Testis (tissue), 5 donors: ENCODE data around the gene IL6ST. TPM values are rescaled to one million over a fixed set of nuclear protein-coding genes. Genes with fewer than 3 reads are reported as not detected.
"Not testable (repeated sequence)": the region's sequence is repeated elsewhere in the genome, so short reads cannot be mapped to it uniquely, and the experiment has no call there.

Experiments
- DNase-seq: peaks from one replicate; pipeline ENCODE4 v3.0.0-alpha.2; 2019
- H3K27ac ChIP-seq, 2 donors: fragments of 200-600 bp; sonication (generic); one replicate each; pipeline ENCODE4 v1.5.1; 2019
- H3K27me3 ChIP-seq: fragments of 200-600 bp; sonication (generic); one replicate; pipeline ENCODE4 v1.5.1; 2019
- H3K36me3 ChIP-seq: fragments of 200-600 bp; sonication (generic); one replicate; pipeline ENCODE4 v1.5.1; 2017; ENCODE audit warnings: low read depth; ENCODE audit errors: missing control alignments
- H3K4me1 ChIP-seq: fragments of 200-600 bp; sonication (generic); one replicate; pipeline ENCODE4 v1.5.1; 2019
- H3K4me3 ChIP-seq, 2 donors: fragments of 200-600 bp; sonication (generic); one replicate each; pipeline ENCODE4 v1.5.1; 2017 to 2019
- H3K9me3 ChIP-seq: fragments of 200-600 bp; sonication (generic); one replicate; pipeline ENCODE4 v1.5.1; 2017
- POLR2A ChIP-seq: fragments of 450-650 bp; IDR thresholded peaks from one replicate; pipeline ENCODE4 v1.6.1; 2017; ENCODE audit warnings: antibody characterized with exemption, mild to moderate bottlenecking, moderate library complexity
- WGBS, 2 donors: methylation state at CpG; one replicate each; pipeline ENCODE4 v1.1.5; 2018; 5-methylcytosine and 5-hydroxymethylcytosine counted together
- intact Hi-C: fragments of 100-400 bp; cut with DNase I; formaldehyde crosslinking; loops from one replicate; pipeline ENCODE4 v1.15.1; 2023; ENCODE audit warnings: low total_unique reads
- long read RNA-seq, 2 donors: transcript quantifications; one replicate each; lab custom pipeline, GENCODE V29; 2026
- polyA plus RNA-seq: library from polyadenylated mRNA; stranded (reverse); fragments of 350-450 nt; fragmentation: Illumina TruSeq; extraction: RNeasy Lipid Tissue Mini Kit (QIAGEN cat#74804); gene quantifications from one replicate; pipeline ENCODE4 v1.2.3, GENCODE V29; 2014; ENCODE audit warnings: low read depth, low replicate concordance; ENCODE audit not compliant: insufficient read depth
- total RNA-seq, 2 donors: library from RNA; depleted of rRNA; stranded (reverse); fragments of >200 nt; gene quantifications; one replicate each; pipeline ENCODE4 v1.2.3, GENCODE V29; 2016
- TF ChIP-seq, protein P1 (sequence below), 3 experiments: fragments of 450-650 bp in 2 of 3; fragments of 200-600 bp in 1 of 3; sonication (generic) in 1 of 3; IDR thresholded peaks; one replicate each; pipeline ENCODE4 v1.5.1; 2016 to 2019; ENCODE audit warnings: antibody characterized with exemption in 3 of 3, mild to moderate bottlenecking in 2 of 3, moderate library complexity in 1 of 3

The IL6ST gene
- total RNA-seq (10 to 100 TPM; 83.1 to 98.2 TPM), polyA plus RNA-seq (63.0 TPM)
- long read RNA-seq, donor 1, full-length matches to known transcripts, result 22 of 176 reads
- long read RNA-seq, donor 1, partial matches to known transcripts, result 0 of 176 reads
- long read RNA-seq, donor 1, other reads (novel, unspliced or antisense), result 154 of 176 reads
- long read RNA-seq, donor 2, full-length matches to known transcripts, result 8 of 5,783 reads
- long read RNA-seq, donor 2, partial matches to known transcripts, result 5,717 of 5,783 reads
- long read RNA-seq, donor 2, other reads (novel, unspliced or antisense), result 58 of 5,783 reads

DNA sequence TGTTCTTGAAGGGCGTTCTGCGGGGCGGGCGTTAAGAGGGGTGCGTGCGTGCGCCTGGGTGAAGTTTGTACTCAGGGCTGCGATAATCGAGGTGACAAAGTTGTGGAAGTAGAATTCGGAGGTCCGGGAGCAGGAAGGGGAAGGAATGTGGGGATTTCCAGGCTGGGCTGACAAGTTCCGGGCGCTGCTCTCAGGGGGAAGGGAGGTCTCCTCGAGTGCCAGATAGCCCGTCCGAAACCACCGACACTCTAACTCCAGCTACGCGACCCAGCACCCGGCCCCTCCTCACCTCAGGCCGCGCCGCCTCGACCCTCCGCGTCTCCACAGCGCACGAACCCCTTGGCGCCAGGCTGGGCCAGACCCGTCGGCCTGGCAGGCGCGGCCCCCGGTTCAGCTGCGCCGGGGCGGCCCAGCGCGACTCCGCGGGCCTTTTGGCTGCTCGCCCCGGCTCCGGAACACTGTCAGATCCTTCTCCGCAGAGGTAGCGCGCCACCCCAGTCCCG, at the start of gene IL6ST:
IL6ST (minus strand) TSS at position 469 of the 503 bp plus-strand sequence. CDS start 18,685 bp downstream, outside the sequence.
- WGBS, 2 donors, result 0 to 1% methylated on average over 16 to 45 of the region's 48 CpGs
- intact Hi-C loops, result no loop called here

DNA sequence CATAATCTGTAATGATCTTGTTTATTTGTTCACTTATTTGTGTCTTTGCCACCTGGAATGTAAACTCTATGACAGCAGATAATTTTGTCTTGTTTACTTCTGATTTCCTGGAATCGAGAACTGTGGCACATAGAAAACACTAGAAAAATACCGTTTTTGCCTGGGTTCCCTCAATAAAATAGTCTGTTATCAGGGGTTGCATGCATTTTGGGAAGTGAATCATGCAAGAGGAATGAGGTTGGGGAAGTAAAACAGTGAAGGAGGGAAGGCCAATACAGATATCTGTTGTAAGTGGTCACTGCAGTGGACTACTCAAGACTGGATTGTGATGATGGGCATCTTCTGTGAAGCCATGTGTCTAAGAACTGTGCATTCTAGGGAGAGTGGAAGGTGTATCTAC, 45.2 kb upstream of the IL6ST start:
- no peak for DNase-seq
- intact Hi-C loops, result no loop called here
- no peak for TF ChIP-seq POLR2A
- TF ChIP-seq, protein P1, sequence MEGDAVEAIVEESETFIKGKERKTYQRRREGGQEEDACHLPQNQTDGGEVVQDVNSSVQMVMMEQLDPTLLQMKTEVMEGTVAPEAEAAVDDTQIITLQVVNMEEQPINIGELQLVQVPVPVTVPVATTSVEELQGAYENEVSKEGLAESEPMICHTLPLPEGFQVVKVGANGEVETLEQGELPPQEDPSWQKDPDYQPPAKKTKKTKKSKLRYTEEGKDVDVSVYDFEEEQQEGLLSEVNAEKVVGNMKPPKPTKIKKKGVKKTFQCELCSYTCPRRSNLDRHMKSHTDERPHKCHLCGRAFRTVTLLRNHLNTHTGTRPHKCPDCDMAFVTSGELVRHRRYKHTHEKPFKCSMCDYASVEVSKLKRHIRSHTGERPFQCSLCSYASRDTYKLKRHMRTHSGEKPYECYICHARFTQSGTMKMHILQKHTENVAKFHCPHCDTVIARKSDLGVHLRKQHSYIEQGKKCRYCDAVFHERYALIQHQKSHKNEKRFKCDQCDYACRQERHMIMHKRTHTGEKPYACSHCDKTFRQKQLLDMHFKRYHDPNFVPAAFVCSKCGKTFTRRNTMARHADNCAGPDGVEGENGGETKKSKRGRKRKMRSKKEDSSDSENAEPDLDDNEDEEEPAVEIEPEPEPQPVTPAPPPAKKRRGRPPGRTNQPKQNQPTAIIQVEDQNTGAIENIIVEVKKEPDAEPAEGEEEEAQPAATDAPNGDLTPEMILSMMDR (IDR thresholded peaks at IDR 0.05), result no peak
- Histone ChIP-seq H3K27ac (no peak overlapping the region), H3K4me3 (no peak overlapping the region), H3K27me3 (no peaks in the 10 kb centered on the region), H3K36me3 (no peaks in the 10 kb centered on the region), H3K9me3 (no peaks in the 10 kb centered on the region), H3K4me1 (no peaks in the 10 kb centered on the region)
- 78% methylated on average over 2 of the region's 2 CpGs for WGBS, 2 donors

More for the DNA sequence above, at the start of gene IL6ST:
- no peaks in the 10 kb centered on the region for H3K36me3 ChIP-seq
- H3K4me1 ChIP-seq, result peaks cover 27% of the 10 kb centered on the region
- TF ChIP-seq, protein P1 (IDR thresholded peaks at IDR 0.05), result peak in 1 of 3 experiments; percentile 7
- TF ChIP-seq POLR2A, result no peak
- peak within 1 kb of the TSS; percentile 75 to 95 for H3K4me3 ChIP-seq
- H3K27me3 ChIP-seq, result no peaks in the 10 kb centered on the region
- H3K9me3 ChIP-seq, result no peaks in the 10 kb centered on the region
- no peak for DNase-seq
- H3K27ac ChIP-seq, result peak within 1 kb of the TSS; percentile 98 to 99

DNA sequence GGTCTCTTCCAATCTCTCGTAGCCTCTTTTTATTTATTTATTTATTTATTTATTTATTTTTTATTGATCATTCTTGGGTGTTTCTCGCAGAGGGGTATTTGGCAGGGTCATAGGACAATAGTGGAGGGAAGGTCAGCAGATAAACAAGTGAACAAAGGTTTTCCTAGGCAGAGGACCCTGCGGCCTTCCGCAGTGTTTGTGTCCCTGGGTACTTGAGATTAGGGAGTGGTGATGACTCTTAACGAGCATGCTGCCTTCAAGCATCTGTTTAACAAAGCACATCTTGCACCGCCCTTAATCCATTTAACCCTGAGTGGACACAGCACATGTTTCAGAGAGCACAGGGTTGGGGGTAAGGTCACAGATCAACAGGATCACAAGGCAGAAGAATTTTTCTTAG, 43.4 kb upstream of the IL6ST start:
- intact Hi-C loops, H3K9me3 ChIP-seq, H3K36me3 ChIP-seq, H3K4me3 ChIP-seq, H3K27ac ChIP-seq, H3K27me3 ChIP-seq, DNase-seq, H3K4me1 ChIP-seq: not testable (repeated sequence)
- 81 to 83% methylated on average over 4 to 5 of the region's 6 CpGs for WGBS, 2 donors

DNA sequence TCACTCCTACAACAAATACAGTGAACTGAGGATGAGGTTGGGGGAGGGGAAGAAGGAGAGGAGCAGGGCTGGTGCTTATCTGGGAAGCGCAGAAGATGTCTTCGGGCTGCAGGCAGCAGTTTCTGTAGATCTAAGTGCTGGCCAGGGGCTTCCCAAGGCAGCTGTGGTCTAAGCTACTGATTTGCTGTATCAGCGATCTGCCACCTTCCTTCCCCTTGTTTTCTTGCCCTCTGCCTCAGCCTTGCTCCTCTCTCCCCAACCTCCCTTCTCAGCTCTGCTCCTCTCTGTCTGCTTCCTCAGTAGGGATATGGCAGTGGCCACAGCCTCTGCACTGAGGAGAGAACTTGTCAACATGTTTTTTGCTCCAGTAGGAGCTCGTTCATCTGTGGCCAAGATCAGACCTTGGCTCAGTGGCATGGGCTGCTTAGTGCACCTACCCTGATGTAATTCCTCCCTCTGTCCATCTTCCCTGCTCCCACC, 42.8 kb upstream of the IL6ST start:
- Histone ChIP-seq H3K36me3 (no peaks in the 10 kb centered on the region), H3K4me3 (no peak overlapping the region), H3K27ac (no peak overlapping the region), H3K4me1 (no peaks in the 10 kb centered on the region), H3K9me3 (no peaks in the 10 kb centered on the region), H3K27me3 (no peaks in the 10 kb centered on the region)
- 42 to 70% methylated on average over 4 of the region's 4 CpGs for WGBS, 2 donors
- no peak for DNase-seq
- intact Hi-C loops, result no loop called here
- TF ChIP-seq, protein P1 (IDR thresholded peaks at IDR 0.05), result no peak
- no peak for TF ChIP-seq POLR2A

DNA sequence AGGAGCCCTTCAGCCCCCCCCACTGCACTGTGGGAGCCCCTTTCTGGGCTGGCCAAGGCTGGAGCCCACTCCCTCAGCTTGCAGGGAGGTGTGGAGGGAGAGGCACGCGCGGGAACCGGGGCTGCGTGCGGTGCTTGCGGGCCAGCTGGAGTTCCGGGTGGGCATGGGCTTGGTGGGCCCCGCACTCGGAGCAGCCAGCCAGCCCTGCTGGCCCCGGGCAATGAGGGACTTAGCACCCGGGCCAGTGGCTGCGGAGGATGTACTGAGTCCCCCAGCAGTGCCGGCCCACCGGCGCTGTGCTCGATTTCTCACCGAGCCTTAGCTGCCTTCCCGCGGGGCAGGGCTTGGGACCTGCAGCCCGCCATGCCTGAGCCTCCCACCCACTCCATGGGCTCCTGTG, 40.6 kb upstream of the IL6ST start:
- H3K27me3 ChIP-seq, H3K36me3 ChIP-seq, intact Hi-C loops, H3K9me3 ChIP-seq, H3K27ac ChIP-seq, H3K4me1 ChIP-seq, DNase-seq: not testable (repeated sequence)
- WGBS, 2 donors, result 63 to 83% methylated on average over 4 to 8 of the region's 21 CpGs
- H3K4me3 ChIP-seq, result peak overlapping the region in 1 of 2 donors; percentile 23

DNA sequence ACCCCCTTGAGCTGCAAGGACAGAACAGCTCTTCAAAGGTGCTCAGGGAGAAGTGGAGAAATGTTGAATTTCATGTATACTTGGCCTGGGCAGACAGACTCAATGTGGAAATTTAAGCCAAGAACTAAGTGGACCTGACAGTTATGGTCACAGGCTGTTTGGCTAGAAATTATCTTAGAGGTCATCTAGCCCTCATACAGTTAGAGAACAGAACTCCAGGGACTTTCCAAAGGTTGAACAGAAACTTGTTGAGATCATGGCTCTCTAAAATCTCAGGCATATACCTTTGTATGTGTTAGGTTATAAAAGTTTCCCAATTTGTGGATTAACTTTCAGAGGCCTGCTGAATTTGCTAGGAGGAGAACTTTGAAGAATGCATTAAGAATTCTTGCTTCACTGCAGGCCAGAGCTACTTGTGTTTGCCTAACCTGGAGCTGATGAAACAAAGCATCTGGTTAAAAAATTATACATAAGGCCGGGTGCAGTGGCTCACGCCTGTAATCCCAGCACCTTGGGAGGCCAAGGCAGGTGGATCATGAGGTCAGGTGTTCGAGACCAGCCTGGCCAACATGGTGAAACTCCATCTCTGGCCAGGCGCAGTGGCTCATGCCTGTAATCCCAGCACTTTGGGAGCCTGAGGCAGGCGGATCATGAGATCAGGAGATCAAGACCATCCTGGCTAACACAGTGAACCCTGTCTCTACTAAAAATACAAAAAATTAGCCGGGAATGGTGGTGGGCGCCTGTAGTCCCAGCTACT, 35.3 kb upstream of the IL6ST start:
- H3K4me3 ChIP-seq, DNase-seq, H3K36me3 ChIP-seq, H3K4me1 ChIP-seq, H3K27ac ChIP-seq, intact Hi-C loops, H3K9me3 ChIP-seq, H3K27me3 ChIP-seq: not testable (repeated sequence)
- 95% methylated on average over 7 of the region's 7 CpGs for WGBS, 2 donors
